A549 treated with GW870086 at 1 μM for 4 hours (cell line): ENCODE measurements around the gene SLC12A4. TPM values are rescaled to one million over a fixed set of nuclear protein-coding genes. Genes with fewer than 3 reads are reported as not detected.

Experiments
- total RNA-seq: library from RNA; stranded (reverse); fragments of 200-300 nt; extraction: Qiagen RNA extraction; gene quantifications from 5 replicates; pipeline ENCODE4 v1.2.3, GENCODE V29; 2022; ENCODE audit warnings: low read depth

The SLC12A4 gene
- 26.5 to 36.3 TPM (median 30.8 TPM) in 5 replicates for total RNA-seq

GRCh38 chr16:67968400-67969253 is at the start of gene SLC12A4:
TSS of gene SLC12A4 (minus strand) at chr16:67968637. CDS start at chr16:67968553, 84 bp downstream.

GRCh38 chr16:68015681-68016080 is 47.2 kb upstream of the SLC12A4 start, which contains the start of gene DPEP2NB:
TSS of gene DPEP2NB (minus strand) at chr16:68015911. CDS start at chr16:68015770, 141 bp downstream.

GRCh38 chr16:67998779-67999688 is 30.6 kb upstream of the SLC12A4 start, which contains the start of gene DPEP2:
TSS of gene DPEP2 (minus strand) at chr16:67999484. CDS start at chr16:67993212, 6,272 bp downstream.

GRCh38 chr16:67979955-67980678 is 11.7 kb upstream of the SLC12A4 start, which contains the start of gene DPEP3:
TSS of gene DPEP3 (minus strand) at chr16:67980499. CDS start at chr16:67980380, 119 bp downstream.

DNA sequence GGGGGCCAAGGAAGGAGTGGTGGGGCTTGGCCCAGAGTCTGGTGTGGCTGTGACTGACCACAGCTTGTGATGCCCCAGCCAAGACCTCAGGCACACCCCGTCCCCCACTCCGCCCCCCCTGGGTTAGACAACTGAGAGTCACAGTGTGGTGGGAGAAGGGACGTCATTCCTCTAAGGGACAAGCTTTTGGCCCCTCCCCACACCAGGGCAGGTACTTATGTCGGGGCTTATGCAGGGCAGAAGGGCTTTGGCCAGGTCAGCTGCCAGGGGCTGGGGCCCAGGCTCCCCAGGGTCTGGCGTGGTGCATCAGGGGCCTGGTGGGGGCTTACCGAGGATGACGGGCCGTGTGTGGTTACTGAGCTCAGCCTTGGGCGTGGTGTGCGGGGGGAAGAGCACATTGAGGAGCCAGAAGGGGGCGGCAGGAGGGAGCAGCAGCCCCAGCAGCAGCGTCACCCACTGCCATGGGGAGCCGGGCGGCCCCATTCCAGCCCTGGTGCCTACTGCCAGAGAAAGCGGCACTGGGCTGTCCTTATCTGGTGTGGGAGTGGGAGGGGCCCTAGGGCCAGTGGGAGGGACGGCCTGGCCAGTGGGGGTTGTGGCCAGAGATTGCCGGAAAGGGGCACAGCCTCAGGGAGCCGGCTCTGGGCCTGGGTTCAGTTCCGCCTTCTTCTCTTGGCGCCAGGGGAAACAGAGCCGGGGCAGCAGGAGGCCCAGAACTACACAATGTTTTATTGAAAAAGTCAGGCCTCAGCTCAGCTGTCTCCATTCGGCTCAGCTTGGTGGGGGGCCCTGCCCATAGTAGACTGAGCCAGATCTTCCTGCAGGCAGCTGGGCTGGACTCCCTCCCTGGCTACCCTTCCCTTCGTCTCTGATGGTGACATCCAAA is 24.6 kb downstream of the SLC12A4 start, which contains the start of gene LCAT:
Gene LCAT (minus strand): TSS at position 502 of the 886 bp plus-strand sequence. CDS start 19 bp downstream, at position 483.

GRCh38 chr16:67936124-67936879 is 32.1 kb downstream of the SLC12A4 start, which contains the start of gene PSMB10:
TSS of gene PSMB10 (minus strand) at chr16:67936850. CDS start at chr16:67936749, 101 bp downstream.

DNA sequence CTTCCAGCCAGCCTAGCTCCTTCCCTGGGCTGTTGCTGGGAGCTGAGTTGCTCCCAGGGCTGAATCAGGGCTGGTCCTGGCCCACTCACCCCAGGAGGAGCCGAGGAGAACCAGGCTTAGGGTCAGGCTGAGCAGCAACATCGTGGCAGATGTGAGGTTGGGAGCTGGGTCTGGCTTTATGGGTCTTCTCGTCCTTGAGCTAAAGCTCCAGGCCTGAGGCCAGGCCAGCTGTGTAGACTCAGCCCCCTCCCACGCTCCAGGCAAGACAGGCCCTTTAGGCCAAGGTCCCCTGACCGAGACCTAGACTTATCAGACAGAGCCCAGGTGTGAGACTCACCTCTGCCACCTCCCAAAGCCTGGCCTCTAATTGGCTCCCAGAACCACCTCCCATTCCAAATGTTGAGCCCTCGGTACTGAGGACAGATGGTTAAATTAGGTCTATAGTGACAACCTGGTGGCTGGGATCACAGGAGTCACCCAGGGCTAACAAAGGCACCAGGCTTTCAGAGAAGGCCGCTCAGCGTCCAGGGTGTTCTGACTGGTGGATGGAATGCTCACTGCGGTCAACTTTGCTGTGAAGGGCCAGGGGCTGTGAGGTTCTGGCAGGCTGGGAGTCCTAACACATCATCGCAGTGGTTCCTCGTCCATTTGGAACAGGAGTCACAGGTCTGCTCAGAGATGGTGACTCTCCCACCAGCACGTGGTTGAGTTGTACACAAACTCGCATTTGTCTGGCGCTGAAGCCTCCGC is 36.5 kb downstream of the SLC12A4 start, which contains the start of gene CTRL:
Gene CTRL (minus strand): TSS at position 151 of the 750 bp plus-strand sequence. CDS start 10 bp downstream, at position 141.

Other genes starting within 250 kb of the SLC12A4 start
- 16.0 to 18.1 TPM (median 16.9 TPM) in 5 replicates for gene GFOD2, start 249.3 kb downstream of the SLC12A4 start, total RNA-seq
- gene RANBP10, start 162.1 kb downstream of the SLC12A4 start, total RNA-seq: 7.4 to 9.5 TPM (median 8.3 TPM) in 5 replicates
- 0.29 to 0.53 TPM (median 0.41 TPM) in 5 replicates for gene TSNAXIP1, start 161.7 kb downstream of the SLC12A4 start, total RNA-seq
- gene THAP11, start 126.3 kb downstream of the SLC12A4 start, total RNA-seq: 26.3 to 42.4 TPM (median 39.3 TPM) in 5 replicates
- 228 to 243 TPM (median 238 TPM) in 5 replicates for gene NUTF2, start 121.7 kb downstream of the SLC12A4 start, total RNA-seq
- gene CENPT, start 120.9 kb downstream of the SLC12A4 start, total RNA-seq: 25.7 to 30.8 TPM (median 27.4 TPM) in 5 replicates
- 44.9 to 65.1 TPM (median 60.7 TPM) in 5 replicates for gene EDC4, start 95.6 kb downstream of the SLC12A4 start, total RNA-seq
- gene NRN1L, start 83.8 kb downstream of the SLC12A4 start, total RNA-seq: 0.28 to 0.52 TPM in 2 of 5 replicates, not detected in the others
- 12.7 to 18.9 TPM (median 14.8 TPM) in 5 replicates for gene PSKH1, start 75.4 kb downstream of the SLC12A4 start, total RNA-seq
- 1.0 to 2.1 TPM (median 1.7 TPM) in 5 replicates for gene CTRL, start 36.8 kb downstream of the SLC12A4 start, total RNA-seq
- gene PSMB10, start 31.8 kb downstream of the SLC12A4 start, total RNA-seq: 42.5 to 60.5 TPM (median 50.4 TPM) in 5 replicates
- 8.3 to 12.6 TPM (median 11.0 TPM) in 5 replicates for gene LCAT, start 24.5 kb downstream of the SLC12A4 start, total RNA-seq
- not detected in 5 replicates for gene DPEP3, start 11.9 kb upstream of the SLC12A4 start, total RNA-seq
- not detected in 5 replicates for gene DPEP2, start 30.8 kb upstream of the SLC12A4 start, total RNA-seq
- not detected in 5 replicates for gene DPEP2NB, start 47.3 kb upstream of the SLC12A4 start, total RNA-seq
- 18.0 to 21.4 TPM (median 19.4 TPM) in 5 replicates for gene DDX28, start 54.6 kb upstream of the SLC12A4 start, total RNA-seq
- gene DUS2, start 54.6 kb upstream of the SLC12A4 start, total RNA-seq: 15.1 to 17.6 TPM (median 16.6 TPM) in 5 replicates
- gene NFATC3, start 116.7 kb upstream of the SLC12A4 start, total RNA-seq: 12.2 to 16.3 TPM (median 14.6 TPM) in 5 replicates